Hematopoietic multipotent progenitor cell treated with erythropoietin and hydrocortisone succinate and interleukin-3 and kit ligand, for 15 days (in vitro differentiated cells): Measurements from ENCODE around the gene ILRUN.
"Not testable (repeated sequence)": the region's sequence is repeated elsewhere in the genome, so short reads cannot be mapped to it uniquely, and the experiment has no call there.

Experiments
- DNase-seq: peaks from one replicate; pipeline ENCODE4 v3.0.0-alpha.2; 2015; ENCODE audit warnings: low spot score

ILRUN gene

GRCh38 chr6:34696739-34697543, at the start of gene ILRUN:
ILRUN (minus strand) TSS chr6:34696767; CDS start chr6:34696603, 164 bp downstream.
- DNase-seq = peak; percentile 97

GRCh38 chr6:34745277-34746103, 48.9 kb upstream of the ILRUN start:
- DNase-seq = peak; percentile 17

GRCh38 chr6:34744294-34744647, 47.7 kb upstream of the ILRUN start:
- DNase-seq = not testable (repeated sequence)

- DNase-seq = no peak
These were observed 47.2 kb upstream of the ILRUN start for GRCh38 chr6:34743625-34744293.

GRCh38 chr6:34742094-34742493, 45.5 kb upstream of the ILRUN start:
- DNase-seq = no peak

GRCh38 chr6:34736823-34737222, 40.3 kb upstream of the ILRUN start:
- no peak for DNase-seq

- DNase-seq = no peak
These were observed 35.0 kb upstream of the ILRUN start for GRCh38 chr6:34731393-34732060.

GRCh38 chr6:34729631-34730470, 33.3 kb upstream of the ILRUN start:
- no peak for DNase-seq

- no peak for DNase-seq
These were observed 29.5 kb upstream of the ILRUN start for GRCh38 chr6:34726055-34726454.

GRCh38 chr6:34723203-34723602, 26.6 kb upstream of the ILRUN start:
- DNase-seq = no peak

GRCh38 chr6:34722451-34722850, 25.9 kb upstream of the ILRUN start:
- DNase-seq = no peak

- DNase-seq = not testable (repeated sequence)
These were observed 23.6 kb upstream of the ILRUN start for GRCh38 chr6:34720160-34720559.

- not testable (repeated sequence) for DNase-seq
These were observed 23.1 kb upstream of the ILRUN start for GRCh38 chr6:34719646-34720045.

- no peak for DNase-seq
These were observed 22.4 kb upstream of the ILRUN start for GRCh38 chr6:34718976-34719375.

GRCh38 chr6:34717466-34717865, 20.9 kb upstream of the ILRUN start:
- no peak for DNase-seq

GRCh38 chr6:34714663-34715062, 18.1 kb upstream of the ILRUN start:
- DNase-seq = no peak

- DNase-seq = not testable (repeated sequence)
These were observed 16.3 kb upstream of the ILRUN start for GRCh38 chr6:34712881-34713280.

- no peak for DNase-seq
These were observed 12.8 kb upstream of the ILRUN start for GRCh38 chr6:34709386-34709785.

GRCh38 chr6:34705241-34705640, 8.7 kb upstream of the ILRUN start:
- DNase-seq = no peak

- DNase-seq = no peak
These were observed 4.6 kb upstream of the ILRUN start for GRCh38 chr6:34701199-34701598.

GRCh38 chr6:34697904-34698559, 1.5 kb upstream of the ILRUN start:
- DNase-seq = no peak
